Mucosa of rectum (tissue), 2 donors: ENCODE data around the gene LIG3.
"Not testable (repeated sequence)": the region's sequence is repeated elsewhere in the genome, so short reads cannot be mapped to it uniquely, and the experiment has no call there.

Experiments
- H3K27ac ChIP-seq, 2 donors: one replicate each; pipeline ENCODE4 v1.7.0; 2013; ENCODE audit warnings: inconsistent platforms in 2 of 2, low read depth in 2 of 2, low read length in 2 of 2
- H3K27me3 ChIP-seq, 2 donors: one replicate each; pipeline ENCODE4 v1.7.0; 2013; ENCODE audit warnings: low read length in 2 of 2; ENCODE audit not compliant: control insufficient read depth in 2 of 2, insufficient read depth in 2 of 2
- H3K36me3 ChIP-seq, 2 donors: one replicate each; pipeline ENCODE4 v1.7.0; 2013; ENCODE audit warnings: low read length in 2 of 2; ENCODE audit not compliant: control insufficient read depth in 2 of 2, insufficient read depth in 2 of 2
- H3K4me1 ChIP-seq, 2 donors: one replicate each; pipeline ENCODE4 v1.7.0; 2013; ENCODE audit warnings: low read length in 2 of 2, mild to moderate bottlenecking in 1 of 2; ENCODE audit not compliant: control insufficient read depth in 2 of 2, insufficient read depth in 2 of 2
- H3K4me3 ChIP-seq, 2 donors: one replicate each; pipeline ENCODE4 v1.7.0; 2013; ENCODE audit warnings: low read length in 2 of 2
- H3K9ac ChIP-seq, 2 donors: one replicate each; pipeline ENCODE4 v1.7.0; 2013; ENCODE audit warnings: low read length in 2 of 2, low read depth in 1 of 2, mild to moderate bottlenecking in 1 of 2
- H3K9me3 ChIP-seq, 2 donors: one replicate each; pipeline ENCODE4 v1.7.0; 2013; ENCODE audit warnings: low read length in 2 of 2; ENCODE audit not compliant: control insufficient read depth in 2 of 2
- donor health status: healthy.
- donor health status: Normal muscosa, but diverticular disease.

Gene LIG3

DNA sequence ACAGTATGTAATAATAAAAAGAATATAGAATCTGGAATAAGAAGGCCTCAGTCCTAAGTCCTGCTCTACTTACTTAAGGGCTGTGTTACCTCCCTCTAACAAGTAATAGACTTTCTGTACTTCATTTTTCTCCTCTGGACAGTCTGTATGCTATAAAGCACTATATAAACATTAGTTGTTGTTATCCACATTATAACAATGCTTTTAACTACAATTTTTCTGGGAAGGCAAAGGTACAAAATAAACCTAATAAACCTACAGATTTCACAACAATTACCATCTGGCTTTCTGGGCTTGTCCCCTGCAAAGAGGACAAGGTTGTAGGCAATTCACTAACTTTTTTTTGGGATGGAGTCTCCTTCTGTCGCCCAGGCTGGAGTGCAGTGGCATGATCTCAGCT is 50.5 kb downstream of the LIG3 start:
- no peak overlapping the region for H3K9ac ChIP-seq
- no peaks in the 10 kb centered on the region for H3K9me3 ChIP-seq
- H3K4me3 ChIP-seq = no peak overlapping the region
- no peaks in the 10 kb centered on the region for H3K27me3 ChIP-seq
- peaks cover 5 to 6% of the 10 kb centered on the region in 2 donors for H3K36me3 ChIP-seq
- H3K27ac ChIP-seq = no peak overlapping the region
- H3K4me1 ChIP-seq = peaks cover 0 to 5% of the 10 kb centered on the region in 2 donors

DNA sequence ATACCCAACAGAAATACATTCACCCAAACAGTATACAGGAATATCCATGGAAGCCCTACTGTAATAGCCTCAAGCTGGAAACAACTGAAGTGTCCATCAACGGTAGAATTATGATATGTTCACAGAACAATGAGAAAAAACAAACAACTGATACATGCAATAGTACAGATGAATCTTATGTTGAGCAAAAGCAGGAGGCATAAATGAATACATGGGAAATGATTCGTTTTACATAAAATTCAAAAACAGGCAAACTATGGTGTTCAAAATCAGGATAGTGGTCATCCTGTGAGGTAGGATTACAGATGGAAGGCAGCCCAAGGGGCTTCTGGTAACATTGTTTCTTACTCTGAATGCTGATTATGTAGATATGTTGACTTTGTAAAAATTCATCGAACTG is 58.1 kb downstream of the LIG3 start:
- Histone ChIP-seq H3K4me3 (no peak overlapping the region), H3K9ac (no peak overlapping the region), H3K4me1 (no peaks in the 10 kb centered on the region), H3K9me3 (no peaks in the 10 kb centered on the region), H3K27ac (no peak overlapping the region), H3K27me3 (no peaks in the 10 kb centered on the region), H3K36me3 (no peaks in the 10 kb centered on the region)

DNA sequence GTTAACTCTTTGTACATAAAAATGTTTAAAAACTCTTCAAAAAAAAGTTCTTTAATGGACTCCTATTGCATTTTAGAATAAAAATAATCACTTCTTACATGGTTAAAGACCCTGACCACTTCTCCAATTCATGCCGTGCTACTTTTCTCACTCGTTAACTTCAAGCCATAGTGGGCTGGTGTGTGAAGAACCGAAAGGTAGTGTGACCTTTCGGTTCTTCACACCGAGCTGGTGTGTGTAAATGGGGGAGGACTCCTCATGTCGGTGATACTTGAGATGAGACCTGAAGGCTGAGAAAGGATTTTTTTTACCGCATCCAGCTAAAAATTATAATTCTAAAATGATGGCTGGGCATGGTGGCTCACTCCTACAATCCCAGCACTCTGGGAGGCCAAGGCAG is 61.1 kb downstream of the LIG3 start:
- no peaks in the 10 kb centered on the region for H3K9me3 ChIP-seq
- H3K27me3 ChIP-seq = no peaks in the 10 kb centered on the region
- H3K9ac ChIP-seq = no peak overlapping the region
- no peak overlapping the region for H3K4me3 ChIP-seq
- peaks cover 11 to 12% of the 10 kb centered on the region in 2 donors for H3K4me1 ChIP-seq
- no peaks in the 10 kb centered on the region for H3K36me3 ChIP-seq
- no peak overlapping the region for H3K27ac ChIP-seq

DNA sequence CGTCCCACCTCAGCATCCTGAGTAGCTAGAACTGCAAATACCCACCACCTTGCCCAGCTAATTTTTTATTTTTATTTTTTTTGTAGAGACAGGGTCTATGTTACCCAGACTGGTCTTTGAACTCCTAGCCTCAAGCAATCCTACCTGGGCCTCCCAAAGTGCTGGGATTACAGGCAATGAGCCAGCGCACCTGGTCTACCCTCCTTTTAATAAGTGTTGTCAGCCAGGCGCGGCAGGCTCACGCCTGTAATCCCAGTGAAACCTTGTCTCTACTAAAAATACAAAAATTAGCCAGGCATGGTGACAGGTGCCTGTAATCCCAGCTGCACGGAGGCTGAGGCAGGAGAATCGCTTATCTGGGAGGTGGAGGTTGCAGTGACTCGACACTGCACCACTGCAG is 63.9 kb downstream of the LIG3 start:
- no peak overlapping the region for H3K9ac ChIP-seq
- no peak overlapping the region for H3K4me3 ChIP-seq
- no peak overlapping the region for H3K27ac ChIP-seq
- peaks cover 18 to 19% of the 10 kb centered on the region in 2 donors for H3K4me1 ChIP-seq
- no peaks in the 10 kb centered on the region for H3K27me3 ChIP-seq
- no peaks in the 10 kb centered on the region for H3K36me3 ChIP-seq
- no peaks in the 10 kb centered on the region for H3K9me3 ChIP-seq

DNA sequence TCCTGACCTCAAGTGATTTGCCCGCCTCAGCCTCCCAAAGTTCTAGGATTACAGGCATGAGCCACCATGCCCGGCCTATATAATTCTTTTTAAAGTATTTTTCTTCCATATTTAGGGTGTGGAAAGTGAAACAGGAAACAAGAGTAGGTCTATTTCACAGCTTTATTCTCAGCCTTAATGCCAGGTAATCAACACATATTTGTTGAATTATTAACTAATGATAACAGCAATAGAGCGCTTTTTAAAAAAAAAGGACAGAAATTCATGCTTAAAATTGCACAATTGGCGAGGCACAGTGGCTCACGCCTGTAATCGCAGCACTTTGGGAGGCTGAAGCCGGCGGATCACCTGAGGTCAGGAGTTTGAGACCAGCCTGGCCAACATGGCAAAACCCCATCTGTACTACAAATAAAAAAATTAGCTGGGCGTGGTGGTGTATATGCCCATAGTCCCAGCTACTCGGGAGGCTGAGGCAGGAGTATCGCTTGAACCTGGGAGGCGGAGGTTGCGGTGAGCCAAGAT is 65.2 kb downstream of the LIG3 start:
- H3K4me3 ChIP-seq, H3K27me3 ChIP-seq, H3K36me3 ChIP-seq, H3K9me3 ChIP-seq, H3K9ac ChIP-seq: not testable (repeated sequence)
- Histone ChIP-seq H3K4me1 (peaks cover 19 to 20% of the 10 kb centered on the region in 2 donors), H3K27ac (peak overlapping the region in 1 of 2 donors; percentile 5)

DNA sequence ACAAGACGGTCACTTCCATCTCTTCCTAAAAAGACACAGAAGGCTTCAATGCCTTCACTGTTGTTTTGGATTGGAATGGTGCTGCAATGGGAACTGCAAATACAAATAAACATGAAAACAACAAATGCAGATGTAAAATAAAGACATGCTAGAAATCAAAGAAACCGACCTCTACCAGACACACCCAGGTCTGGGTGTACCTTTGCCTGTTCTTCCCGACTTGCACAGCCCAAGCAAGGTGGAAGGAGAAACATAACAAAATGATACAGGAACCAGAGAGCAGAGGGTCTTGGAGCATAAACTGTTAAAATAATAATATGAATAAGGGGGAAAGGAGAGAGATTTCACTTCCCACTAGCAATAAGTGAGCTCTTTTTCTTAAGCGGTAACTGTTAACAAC is 65.9 kb downstream of the LIG3 start:
- Histone ChIP-seq H3K36me3 (no peaks in the 10 kb centered on the region), H3K9ac (peak overlapping the region; percentile 26 to 27), H3K27ac (peak overlapping the region; percentile 17 to 55), H3K4me1 (peaks cover 24 to 27% of the 10 kb centered on the region in 2 donors), H3K27me3 (no peaks in the 10 kb centered on the region), H3K9me3 (no peaks in the 10 kb centered on the region), H3K4me3 (peak overlapping the region; percentile 39 to 42)

DNA sequence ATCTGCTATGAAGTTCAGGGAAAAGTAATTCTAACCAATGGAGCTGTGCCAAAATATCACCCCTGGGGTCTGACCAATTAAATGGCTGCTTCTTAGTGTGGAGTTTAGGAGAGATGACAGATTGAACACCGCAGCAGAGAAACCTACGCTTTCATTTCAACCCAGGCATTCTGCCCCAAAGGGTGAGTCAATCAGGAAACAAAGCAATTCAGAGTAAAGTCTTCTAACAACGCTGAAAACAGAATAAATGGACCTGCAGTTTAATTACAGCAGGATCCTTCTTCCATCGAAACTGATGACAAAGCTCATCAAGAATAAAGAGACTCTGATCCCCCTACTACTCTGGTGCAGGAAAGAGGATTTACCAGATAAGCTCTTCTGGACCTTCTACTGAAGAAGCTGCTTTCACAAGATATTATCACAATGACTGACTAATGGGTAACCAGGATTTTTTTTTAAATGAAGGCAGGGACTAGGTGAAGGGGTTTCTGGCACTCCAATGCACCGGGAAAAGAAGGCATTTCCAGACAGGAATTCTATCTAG is 66.5 kb downstream of the LIG3 start:
- Histone ChIP-seq H3K27me3 (no peaks in the 10 kb centered on the region), H3K9me3 (no peaks in the 10 kb centered on the region), H3K27ac (peak overlapping the region; percentile 17 to 55), H3K4me1 (peaks cover 26 to 31% of the 10 kb centered on the region in 2 donors), H3K4me3 (peak overlapping the region; percentile 39 to 42), H3K36me3 (no peaks in the 10 kb centered on the region), H3K9ac (peak overlapping the region; percentile 26 to 28)

DNA sequence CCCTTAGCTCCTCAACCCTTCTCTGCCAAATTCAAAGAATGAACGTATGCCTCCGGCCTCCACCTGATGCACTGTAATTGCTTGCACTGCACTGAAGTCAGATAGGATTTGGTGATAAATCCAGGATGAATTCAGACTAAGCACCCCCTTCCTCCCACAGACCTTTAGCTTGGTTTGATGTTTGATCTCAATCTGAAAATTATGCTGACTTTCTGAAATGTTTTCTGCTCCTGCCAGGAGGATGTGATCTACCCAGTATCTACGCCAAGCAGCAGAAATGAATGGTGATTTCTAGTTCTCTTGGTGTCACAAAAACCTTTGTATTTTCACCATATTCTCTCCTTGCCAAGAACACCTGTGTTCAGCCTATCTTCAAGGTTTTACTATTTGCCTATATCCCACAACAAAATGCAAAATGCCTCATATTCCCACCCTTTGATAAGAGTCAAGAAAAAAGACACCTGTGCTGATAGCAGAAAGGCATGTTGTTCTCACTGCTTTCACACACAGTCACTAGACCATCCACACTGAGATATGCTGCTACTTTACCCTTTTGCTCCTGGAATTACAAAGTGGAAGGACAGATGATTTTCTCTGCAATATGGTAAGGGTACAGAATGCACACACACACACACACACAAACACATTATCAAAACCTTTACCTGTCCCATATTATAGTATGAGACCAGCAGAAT is 68.5 kb downstream of the LIG3 start:
- no peak overlapping the region for H3K9ac ChIP-seq
- H3K27me3 ChIP-seq = no peaks in the 10 kb centered on the region
- H3K4me3 ChIP-seq = no peak overlapping the region
- H3K36me3 ChIP-seq = no peaks in the 10 kb centered on the region
- peaks cover 33 to 39% of the 10 kb centered on the region in 2 donors for H3K4me1 ChIP-seq
- no peak overlapping the region for H3K27ac ChIP-seq
- no peaks in the 10 kb centered on the region for H3K9me3 ChIP-seq

DNA sequence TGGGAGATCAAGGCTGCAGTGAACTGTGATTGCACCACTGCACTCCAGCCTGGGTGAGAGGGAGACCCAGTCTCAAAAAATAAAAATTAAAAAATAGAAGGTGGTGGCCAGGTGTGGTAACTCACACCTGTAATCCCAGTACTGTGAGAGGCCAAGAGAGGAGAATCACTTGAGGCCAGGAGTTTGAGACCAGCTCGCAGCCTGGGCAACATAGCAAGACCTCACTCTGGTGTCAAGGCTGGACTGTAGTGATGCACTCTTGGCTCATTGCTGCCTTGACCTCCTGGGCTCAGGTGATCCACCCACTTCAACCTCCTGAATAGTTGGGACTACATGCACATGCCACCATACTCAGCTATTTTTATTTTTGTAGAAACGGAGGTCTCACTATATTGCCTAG is 69.9 kb downstream of the LIG3 start:
- H3K27me3 ChIP-seq = no peaks in the 10 kb centered on the region
- no peaks in the 10 kb centered on the region for H3K9me3 ChIP-seq
- H3K9ac ChIP-seq = no peak overlapping the region
- H3K36me3 ChIP-seq = no peaks in the 10 kb centered on the region
- peak overlapping the region in 1 of 2 donors; percentile 78 for H3K27ac ChIP-seq
- peaks cover 30 to 36% of the 10 kb centered on the region in 2 donors for H3K4me1 ChIP-seq
- H3K4me3 ChIP-seq = no peak overlapping the region

DNA sequence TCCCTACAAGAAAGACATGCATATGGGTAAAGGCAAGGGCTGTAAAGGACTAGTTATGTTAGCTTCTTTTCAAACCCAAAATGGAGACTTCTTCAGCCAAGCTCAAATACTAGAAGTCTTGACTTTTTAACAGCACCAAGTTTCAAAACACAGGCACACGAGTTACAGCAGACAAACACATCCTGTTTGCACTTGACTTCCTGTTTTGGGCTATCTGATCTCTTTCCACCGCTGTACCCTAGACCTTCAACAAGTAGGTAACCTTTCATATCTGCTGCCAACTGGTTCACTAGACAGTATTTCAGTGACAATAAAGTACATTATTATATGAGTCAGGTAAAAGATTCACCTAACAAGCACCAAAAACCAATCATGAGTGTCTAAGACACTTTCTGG is 70.9 kb downstream of the LIG3 start:
- Histone ChIP-seq H3K27ac (peak overlapping the region; percentile 77 to 78), H3K9ac (peak overlapping the region in 1 of 2 donors; percentile 26), H3K9me3 (no peaks in the 10 kb centered on the region), H3K27me3 (no peaks in the 10 kb centered on the region), H3K4me1 (peaks cover 23 to 30% of the 10 kb centered on the region in 2 donors), H3K4me3 (peak overlapping the region in 1 of 2 donors; percentile 55), H3K36me3 (no peaks in the 10 kb centered on the region)
